ENCODE results near the gene BCAS4.

The BCAS4 gene

GRCh38 chr20:50826121-50826520, 31.3 kb downstream of the BCAS4 start:
- no peak for DNase-seq

GRCh38 chr20:50828363-50829136, 33.7 kb downstream of the BCAS4 start:
- no peak for DNase-seq

- no peak for DNase-seq
Observed at GRCh38 chr20:50831622-50832021, 36.8 kb downstream of the BCAS4 start.

GRCh38 chr20:50834599-50835005, 39.7 kb downstream of the BCAS4 start:
- no peak for DNase-seq

- DNase-seq, result peak; percentile 82
Observed at GRCh38 chr20:50837532-50838321, 42.9 kb downstream of the BCAS4 start.

- DNase-seq, result no peak
Observed at GRCh38 chr20:50838322-50838625, 43.4 kb downstream of the BCAS4 start.

GRCh38 chr20:50838707-50839385, 44.0 kb downstream of the BCAS4 start:
- no peak for DNase-seq

- no peak for DNase-seq
Observed at GRCh38 chr20:50842821-50843220, 48.0 kb downstream of the BCAS4 start.

- DNase-seq, result no peak
Observed at GRCh38 chr20:50843331-50844276, 48.7 kb downstream of the BCAS4 start.

GRCh38 chr20:50844430-50845100, 49.7 kb downstream of the BCAS4 start:
- DNase-seq, result peak; percentile 75

GRCh38 chr20:50845566-50846215, 50.8 kb downstream of the BCAS4 start:
- no peak for DNase-seq

- no peak for DNase-seq
Observed at GRCh38 chr20:50848341-50848808, 53.5 kb downstream of the BCAS4 start.

- DNase-seq, result no peak
Observed at GRCh38 chr20:50848846-50849673, 54.2 kb downstream of the BCAS4 start.

GRCh38 chr20:50850721-50851286, 55.9 kb downstream of the BCAS4 start:
- no peak for DNase-seq

GRCh38 chr20:50852085-50852484, 57.2 kb downstream of the BCAS4 start:
- no peak for DNase-seq

GRCh38 chr20:50854506-50855249, 59.8 kb downstream of the BCAS4 start:
- no peak for DNase-seq

- peak; percentile 93 for DNase-seq
Observed at GRCh38 chr20:50855498-50856474, 60.9 kb downstream of the BCAS4 start.

- no peak for DNase-seq
Observed at GRCh38 chr20:50856475-50857041, 61.7 kb downstream of the BCAS4 start.
